ENCODE data around the gene ABCA8.
"Not testable (repeated sequence)": the region's sequence is repeated elsewhere in the genome, so short reads cannot be mapped to it uniquely, and the experiment has no call there.

The ABCA8 gene

DNA sequence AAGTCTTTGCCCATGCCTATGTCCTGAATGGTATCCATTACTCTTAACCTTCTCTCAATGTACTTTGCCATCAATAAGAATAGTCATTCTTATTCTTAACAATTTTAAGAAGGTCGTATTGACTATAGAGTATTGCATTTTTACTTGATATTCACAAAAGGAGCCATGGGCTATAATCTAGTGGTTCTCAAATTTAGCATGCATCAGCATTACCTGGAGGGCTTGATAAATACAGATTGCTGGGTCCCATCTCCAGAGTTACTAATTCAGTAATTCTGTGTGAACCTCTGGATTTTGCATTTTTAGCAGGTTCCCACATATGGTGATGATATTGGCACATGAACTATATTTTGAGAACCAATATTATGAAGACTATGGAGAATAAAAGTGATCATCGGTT is 89.6 kb downstream of the ABCA8 start:
- no peak for DNase-seq

DNA sequence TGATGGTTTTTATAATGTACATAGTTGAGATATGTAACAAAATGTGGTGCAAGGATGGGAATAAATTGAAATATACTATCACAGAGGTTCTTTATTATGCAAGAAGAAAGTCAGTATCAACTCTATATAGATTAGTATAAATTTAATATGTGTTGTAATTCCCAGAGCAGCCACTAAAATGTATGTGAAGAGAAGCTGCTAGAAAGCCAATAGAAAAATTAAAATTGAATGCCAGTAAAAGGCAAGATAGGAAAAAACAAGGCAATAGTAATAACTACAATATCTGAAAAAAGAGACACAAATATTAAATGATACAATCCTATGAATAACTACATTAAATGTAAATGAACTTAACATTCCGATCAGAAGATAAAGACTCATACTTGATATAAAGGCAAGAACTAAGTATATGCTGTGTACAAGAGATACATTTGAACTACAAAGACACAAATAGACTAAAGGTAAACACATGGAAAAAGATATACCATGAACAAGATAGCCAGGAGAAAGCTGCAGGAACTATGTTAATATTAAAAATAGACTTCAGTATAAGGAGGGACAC is 92.0 kb downstream of the ABCA8 start:
- DNase-seq: no peak

- DNase-seq: no peak
Measured at GRCh38 chr17:68861602-68862001, 93.6 kb downstream of the ABCA8 start.

- no peak for DNase-seq
Measured at GRCh38 chr17:68860941-68861340, 94.3 kb downstream of the ABCA8 start.

DNA sequence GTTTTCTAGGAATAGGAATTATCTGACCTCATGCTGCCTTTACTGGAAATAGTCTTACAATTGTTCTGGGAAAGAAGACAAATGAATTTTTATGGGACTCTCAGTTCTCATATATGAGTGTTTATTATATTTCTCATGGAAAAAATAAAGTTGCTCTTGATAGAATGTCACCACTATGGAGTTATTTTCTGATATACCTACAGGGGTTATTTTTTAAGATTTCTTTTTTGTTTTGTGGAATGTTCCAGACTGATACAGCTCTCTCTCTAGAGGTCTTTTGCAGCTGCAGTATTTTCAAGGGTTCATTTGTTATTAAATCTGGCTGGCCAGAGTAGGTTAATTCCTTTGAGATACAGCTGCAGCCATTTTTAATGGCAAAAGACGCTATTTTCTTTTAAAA is 100.7 kb downstream of the ABCA8 start:
- no peak for DNase-seq

- DNase-seq: no peak
Measured at GRCh38 chr17:68853439-68853838, 101.8 kb downstream of the ABCA8 start.

GRCh38 chr17:68853036-68853435 is 102.2 kb downstream of the ABCA8 start:
- no peak for DNase-seq

- no peak for DNase-seq
Measured at GRCh38 chr17:68851890-68852289, 103.3 kb downstream of the ABCA8 start.

DNA sequence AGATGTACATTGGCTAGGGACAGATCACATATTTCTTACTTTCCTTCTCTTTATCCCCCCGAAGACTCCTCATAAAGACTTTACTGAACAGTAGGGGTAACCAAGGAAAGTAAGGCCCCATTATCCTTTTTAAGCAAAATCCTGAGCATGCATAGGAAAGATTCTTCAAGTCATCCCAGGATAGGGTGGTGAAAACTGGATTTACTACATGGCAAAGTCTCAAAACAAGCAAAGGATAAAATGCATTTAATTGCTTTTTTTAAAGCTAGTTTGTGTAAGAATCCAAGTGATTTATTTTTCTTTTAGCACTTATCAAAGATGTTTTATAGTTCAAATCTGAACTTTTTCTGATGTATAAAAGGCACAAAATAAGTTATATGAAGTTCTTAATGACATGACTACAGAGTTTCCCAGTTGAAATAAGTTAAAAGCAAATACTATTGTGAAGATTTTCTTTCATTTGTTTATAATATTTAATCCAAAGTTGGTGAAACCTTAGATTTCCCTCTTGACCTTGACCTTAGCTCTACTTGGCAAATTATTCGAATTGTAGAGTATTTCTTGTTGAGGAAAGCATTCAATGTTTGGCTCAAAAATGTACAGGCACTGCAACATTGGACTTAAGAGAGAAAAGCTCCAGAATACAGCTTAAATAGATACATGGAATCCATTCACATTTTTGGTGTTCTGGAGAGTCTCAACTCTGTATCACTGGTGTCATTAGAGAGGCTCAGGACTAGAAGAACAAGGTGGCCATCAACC is 104.3 kb downstream of the ABCA8 start:
- no peak for DNase-seq

- DNase-seq: no peak
Measured at GRCh38 chr17:68849673-68850610, 105.2 kb downstream of the ABCA8 start.

GRCh38 chr17:68847711-68848110 is 107.5 kb downstream of the ABCA8 start:
- no peak for DNase-seq

DNA sequence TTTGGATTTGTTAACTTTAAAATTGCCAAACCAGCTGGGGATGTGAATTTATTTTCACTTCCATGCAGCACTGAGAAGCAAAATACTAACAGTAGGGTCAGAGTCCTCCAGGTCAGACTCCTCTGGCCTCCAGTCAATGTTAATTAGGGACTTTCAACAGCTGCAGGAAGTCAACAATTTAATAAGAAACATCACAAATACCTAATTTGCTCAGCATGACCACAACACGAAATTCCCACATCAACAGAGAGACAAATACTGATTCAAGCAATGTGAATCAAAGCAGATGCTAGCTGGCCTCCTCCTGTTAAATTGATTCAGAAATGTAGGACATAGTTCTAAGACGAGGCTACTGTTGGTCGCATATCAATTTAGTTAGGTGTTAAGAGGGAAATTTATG is 111.7 kb downstream of the ABCA8 start:
- no peak for DNase-seq

DNA sequence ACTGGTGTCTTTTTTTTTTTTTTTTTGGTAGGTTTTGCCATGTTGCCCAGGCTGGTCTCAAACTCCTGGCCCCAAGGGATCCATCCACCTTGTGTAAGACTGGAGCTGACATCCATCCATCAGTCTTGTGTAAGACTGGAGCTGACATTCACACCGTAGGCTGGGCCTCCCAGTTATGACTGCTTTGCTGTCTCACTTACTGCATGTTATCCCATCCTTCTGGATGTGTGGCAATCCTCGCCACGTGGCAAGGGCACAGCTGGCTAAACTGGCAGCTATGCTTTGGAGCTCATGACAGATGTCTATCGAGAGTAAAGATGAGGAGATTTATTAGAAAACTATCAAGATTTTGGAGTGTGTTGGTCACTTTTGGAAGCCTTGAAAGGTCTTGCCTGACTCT is 115.1 kb downstream of the ABCA8 start:
- no peak for DNase-seq

- DNase-seq: no peak
Measured at GRCh38 chr17:68835071-68835470, 120.1 kb downstream of the ABCA8 start.

- DNase-seq: no peak
Measured at GRCh38 chr17:68834328-68834836, 120.8 kb downstream of the ABCA8 start.

- DNase-seq: no peak
Measured at GRCh38 chr17:68832109-68832802, 122.9 kb downstream of the ABCA8 start.

DNA sequence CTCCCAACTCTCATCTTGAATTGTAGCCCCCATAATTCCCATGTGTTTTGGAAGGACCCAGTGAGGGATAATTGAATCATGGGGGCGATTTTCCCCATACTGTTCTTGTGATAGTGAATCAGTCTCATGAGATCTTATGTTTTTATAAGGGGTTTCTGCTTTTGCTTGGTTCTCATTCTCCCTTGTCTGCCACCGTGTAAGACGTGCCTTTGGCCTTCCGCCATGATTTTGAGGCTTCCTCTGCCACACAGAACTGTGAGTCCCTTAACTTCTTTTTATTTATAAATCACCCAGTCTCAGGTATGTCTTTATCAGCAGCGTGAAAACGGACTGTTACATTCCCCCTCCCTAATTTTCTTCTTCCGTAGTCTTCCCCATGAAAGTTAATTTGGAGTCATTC is 124.0 kb downstream of the ABCA8 start:
- DNase-seq: no peak

- DNase-seq: no peak
Measured at GRCh38 chr17:68830313-68830712, 124.9 kb downstream of the ABCA8 start.

GRCh38 chr17:68829211-68829610 is 126.0 kb downstream of the ABCA8 start:
- DNase-seq: no peak

- DNase-seq: no peak
Measured at GRCh38 chr17:68824707-68825106, 130.5 kb downstream of the ABCA8 start.

DNA sequence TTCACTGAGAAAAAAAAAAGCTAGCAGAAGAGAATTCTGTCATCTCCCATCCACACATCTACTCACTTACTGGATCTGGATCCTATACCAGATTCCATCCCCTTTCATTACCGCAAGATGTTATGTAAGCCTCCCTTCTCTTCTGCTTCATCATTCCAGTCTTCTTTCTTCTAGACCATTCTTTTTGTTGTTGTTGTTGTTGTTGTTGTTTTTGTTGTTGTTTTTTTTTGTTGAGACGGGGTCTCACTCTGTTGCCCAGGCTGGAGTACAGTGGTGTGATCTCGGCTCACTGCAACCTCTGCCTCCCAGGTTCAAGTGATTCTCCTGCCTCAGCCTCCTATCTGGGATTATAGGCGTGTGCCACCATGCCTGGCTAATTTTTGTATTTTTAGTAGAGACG is 131.0 kb downstream of the ABCA8 start:
- DNase-seq: not testable (repeated sequence)

DNA sequence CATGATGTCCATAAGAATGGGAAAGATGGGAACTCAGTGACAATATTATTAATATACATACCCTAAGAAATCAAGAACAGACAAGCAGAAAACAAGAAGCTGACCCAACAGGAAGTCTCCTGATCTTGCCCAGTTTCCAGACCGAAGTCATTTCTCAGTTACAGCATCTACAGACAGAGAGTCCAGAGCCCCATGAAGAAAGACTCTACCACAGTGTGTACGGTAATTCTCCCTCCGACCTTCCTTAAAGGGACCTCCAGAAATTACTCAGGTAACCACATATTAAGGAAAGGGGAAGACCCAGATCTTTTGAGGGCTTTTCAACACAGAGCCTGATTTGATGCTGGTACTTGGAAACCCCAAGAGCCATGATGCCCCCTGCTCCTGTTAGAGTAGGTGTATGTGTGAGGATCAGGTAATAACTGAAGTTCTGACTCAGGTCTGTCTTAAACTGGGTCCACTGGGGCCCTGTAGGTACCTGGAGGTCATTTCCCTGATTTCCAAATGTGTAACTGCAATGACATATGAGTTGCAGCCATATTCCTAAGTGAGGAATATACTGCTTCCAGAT is 132.4 kb downstream of the ABCA8 start:
- DNase-seq: no peak

Data from CD4-positive, alpha-beta T cell treated with Interleukin-4 for 1 hour (primary cell).